HG03196 (cell line): ENCODE measurements around the gene GAL3ST3.
"Not testable (repeated sequence)": the region's sequence is repeated elsewhere in the genome, so short reads cannot be mapped to it uniquely, and the experiment has no call there.

Experiments
- ATAC-seq: cut with Tn5 transposase; IDR thresholded peaks from one replicate; pipeline ENCODE4 v1.9.1; 2021; ENCODE audit not compliant: unreplicated experiment

The GAL3ST3 gene

GRCh38 chr11:66014804-66015453 is 34.0 kb downstream of the GAL3ST3 start:
- ATAC-seq = no peak

- no peak for ATAC-seq
Measured at GRCh38 chr11:66013762-66014100, 35.2 kb downstream of the GAL3ST3 start.

- ATAC-seq = no peak
Measured at GRCh38 chr11:66012946-66013761, 35.8 kb downstream of the GAL3ST3 start.

- no peak for ATAC-seq
Measured at GRCh38 chr11:66012371-66012945, 36.5 kb downstream of the GAL3ST3 start.

- ATAC-seq = no peak
Measured at GRCh38 chr11:66011785-66012303, 37.1 kb downstream of the GAL3ST3 start, which contains the start of gene CST6. TSS of gene CST6 (plus strand) at chr11:66012008. CDS start at chr11:66012045, 37 bp downstream.

- ATAC-seq = no peak
Measured at GRCh38 chr11:66011239-66011784, 37.6 kb downstream of the GAL3ST3 start.

GRCh38 chr11:66010036-66010435 is 38.9 kb downstream of the GAL3ST3 start:
- not testable (repeated sequence) for ATAC-seq

- no peak for ATAC-seq
Measured at GRCh38 chr11:66008468-66009101, 40.4 kb downstream of the GAL3ST3 start.

- no peak for ATAC-seq
Measured at GRCh38 chr11:66008095-66008467, 40.9 kb downstream of the GAL3ST3 start.

- ATAC-seq = no peak
Measured at GRCh38 chr11:66007201-66007634, 41.7 kb downstream of the GAL3ST3 start.

GRCh38 chr11:66006891-66007176 is 42.1 kb downstream of the GAL3ST3 start:
- ATAC-seq = no peak

GRCh38 chr11:66006134-66006890 is 42.6 kb downstream of the GAL3ST3 start:
- ATAC-seq = no peak

GRCh38 chr11:66004186-66004585 is 44.8 kb downstream of the GAL3ST3 start:
- ATAC-seq = no peak

GRCh38 chr11:66003291-66003690 is 45.7 kb downstream of the GAL3ST3 start:
- ATAC-seq = no peak

- peak; percentile 38 for ATAC-seq
Measured at GRCh38 chr11:66002648-66003225, 46.2 kb downstream of the GAL3ST3 start.

- ATAC-seq = peak; percentile 70
Measured at GRCh38 chr11:66001942-66002647, 46.9 kb downstream of the GAL3ST3 start, which contains the start of the genes BANF1 and EIF1AD. TSS of gene BANF1 (plus strand) at chr11:66002503. CDS start at chr11:66003251, 748 bp downstream. TSS of gene EIF1AD (minus strand) at chr11:66002157. CDS start at chr11:66000389, 1,768 bp downstream.

- ATAC-seq = no peak
Measured at GRCh38 chr11:65997286-65997685, 51.7 kb downstream of the GAL3ST3 start.

- ATAC-seq = no peak
Measured at GRCh38 chr11:65992056-65992455, 56.9 kb downstream of the GAL3ST3 start.
